Left forelimb (tissue), 1 donor: ENCODE measurements around the gene RBM47.
"Not testable (repeated sequence)": the region's sequence is repeated elsewhere in the genome, so short reads cannot be mapped to it uniquely, and the experiment has no call there.

ENCODE experiments used
- DNase-seq: peaks from one replicate; pipeline ENCODE4 v3.0.0-alpha.2; 2018; ENCODE audit warnings: low spot score

RBM47 gene

GRCh38 chr4:40629401-40630334 lies at the start of gene RBM47:
RBM47 (minus strand) TSS chr4:40629864; CDS start chr4:40438893, 190,971 bp downstream.
- peak; percentile 71 for DNase-seq

- no peak for DNase-seq
Measured at GRCh38 chr4:40678421-40678820, 48.8 kb upstream of the RBM47 start.

- no peak for DNase-seq
Measured at GRCh38 chr4:40675166-40675565, 45.5 kb upstream of the RBM47 start.

GRCh38 chr4:40672528-40673522 lies 43.2 kb upstream of the RBM47 start:
- no peak for DNase-seq

- no peak for DNase-seq
Measured at GRCh38 chr4:40669504-40669903, 39.8 kb upstream of the RBM47 start.

- DNase-seq, result no peak
Measured at GRCh38 chr4:40665842-40666241, 36.2 kb upstream of the RBM47 start.

GRCh38 chr4:40662962-40663604 lies 33.4 kb upstream of the RBM47 start:
- DNase-seq, result no peak

- no peak for DNase-seq
Measured at GRCh38 chr4:40661803-40662202, 32.1 kb upstream of the RBM47 start.

GRCh38 chr4:40656201-40656863 lies 26.7 kb upstream of the RBM47 start:
- DNase-seq, result no peak

GRCh38 chr4:40651280-40651679 lies 21.6 kb upstream of the RBM47 start:
- DNase-seq, result no peak

GRCh38 chr4:40649321-40649720 lies 19.7 kb upstream of the RBM47 start:
- no peak for DNase-seq

GRCh38 chr4:40648742-40649281 lies 19.1 kb upstream of the RBM47 start:
- DNase-seq, result no peak

GRCh38 chr4:40648131-40648530 lies 18.5 kb upstream of the RBM47 start:
- no peak for DNase-seq

GRCh38 chr4:40645586-40645985 lies 15.9 kb upstream of the RBM47 start:
- no peak for DNase-seq

GRCh38 chr4:40632080-40632479 lies 2.4 kb upstream of the RBM47 start:
- DNase-seq, result no peak

GRCh38 chr4:40630335-40631021 lies 814 bp upstream of the RBM47 start:
- DNase-seq, result peak; percentile 64

GRCh38 chr4:40628888-40629287 lies 776 bp downstream of the RBM47 start:
- DNase-seq, result no peak

- not testable (repeated sequence) for DNase-seq
Measured at GRCh38 chr4:40628407-40628806, 1.3 kb downstream of the RBM47 start.

GRCh38 chr4:40627540-40627939 lies 2.1 kb downstream of the RBM47 start:
- no peak for DNase-seq

- DNase-seq, result no peak
Measured at GRCh38 chr4:40626183-40626990, 3.3 kb downstream of the RBM47 start.
